Measurements from ENCODE around the gene EP300.
"Not testable (repeated sequence)": the region's sequence is repeated elsewhere in the genome, so short reads cannot be mapped to it uniquely, and the experiment has no call there.

Gene EP300

GRCh38 chr22:41092023-41092817, at the start of gene EP300:
Gene EP300 (plus strand): TSS chr22:41092592. CDS start chr22:41093005, 413 bp downstream.
- peak; percentile 79 for DNase-seq (ENCODE audit: low spot score)

GRCh38 chr22:41043722-41044121, 48.7 kb upstream of the EP300 start:
- DNase-seq (ENCODE audit: low spot score): no peak

GRCh38 chr22:41045575-41045974, 46.8 kb upstream of the EP300 start:
- DNase-seq (ENCODE audit: low spot score): not testable (repeated sequence)

GRCh38 chr22:41047801-41048211, 44.6 kb upstream of the EP300 start:
- DNase-seq (ENCODE audit: low spot score): no peak

GRCh38 chr22:41048345-41048744, 44.0 kb upstream of the EP300 start:
- not testable (repeated sequence) for DNase-seq (ENCODE audit: low spot score)

GRCh38 chr22:41048791-41049717, 43.3 kb upstream of the EP300 start:
- no peak for DNase-seq (ENCODE audit: low spot score)

GRCh38 chr22:41049795-41050194, 42.6 kb upstream of the EP300 start:
- DNase-seq (ENCODE audit: low spot score): not testable (repeated sequence)

GRCh38 chr22:41050883-41051282, 41.5 kb upstream of the EP300 start:
- no peak for DNase-seq (ENCODE audit: low spot score)

- DNase-seq (ENCODE audit: low spot score): no peak
Observed at GRCh38 chr22:41052661-41053490, 39.5 kb upstream of the EP300 start.

GRCh38 chr22:41057076-41057475, 35.3 kb upstream of the EP300 start:
- no peak for DNase-seq (ENCODE audit: low spot score)

- DNase-seq (ENCODE audit: low spot score): no peak
Observed at GRCh38 chr22:41062146-41062545, 30.2 kb upstream of the EP300 start.

- DNase-seq (ENCODE audit: low spot score): not testable (repeated sequence)
Observed at GRCh38 chr22:41064326-41064725, 28.1 kb upstream of the EP300 start.

- DNase-seq (ENCODE audit: low spot score): not testable (repeated sequence)
Observed at GRCh38 chr22:41066341-41066740, 26.1 kb upstream of the EP300 start.

- not testable (repeated sequence) for DNase-seq (ENCODE audit: low spot score)
Observed at GRCh38 chr22:41067968-41068367, 24.4 kb upstream of the EP300 start.

GRCh38 chr22:41070665-41071331, 21.6 kb upstream of the EP300 start:
- no peak for DNase-seq (ENCODE audit: low spot score)

- no peak for DNase-seq (ENCODE audit: low spot score)
Observed at GRCh38 chr22:41074061-41074460, 18.3 kb upstream of the EP300 start.

GRCh38 chr22:41074466-41074865, 17.9 kb upstream of the EP300 start:
- DNase-seq (ENCODE audit: low spot score): no peak

- DNase-seq (ENCODE audit: low spot score): no peak
Observed at GRCh38 chr22:41074941-41075710, 17.3 kb upstream of the EP300 start.

GRCh38 chr22:41075946-41076345, 16.4 kb upstream of the EP300 start:
- DNase-seq (ENCODE audit: low spot score): no peak

- no peak for DNase-seq (ENCODE audit: low spot score)
Observed at GRCh38 chr22:41076857-41077256, 15.5 kb upstream of the EP300 start.

GRCh38 chr22:41078931-41079330, 13.5 kb upstream of the EP300 start:
- no peak for DNase-seq (ENCODE audit: low spot score)
